SIG-M5 (cell line): ENCODE results near the gene VSIR.

Experiments used
- DNase-seq: peaks from one replicate; lab custom pipeline; 2025; lab: John Stamatoyannopoulos, UW

Gene VSIR

DNA sequence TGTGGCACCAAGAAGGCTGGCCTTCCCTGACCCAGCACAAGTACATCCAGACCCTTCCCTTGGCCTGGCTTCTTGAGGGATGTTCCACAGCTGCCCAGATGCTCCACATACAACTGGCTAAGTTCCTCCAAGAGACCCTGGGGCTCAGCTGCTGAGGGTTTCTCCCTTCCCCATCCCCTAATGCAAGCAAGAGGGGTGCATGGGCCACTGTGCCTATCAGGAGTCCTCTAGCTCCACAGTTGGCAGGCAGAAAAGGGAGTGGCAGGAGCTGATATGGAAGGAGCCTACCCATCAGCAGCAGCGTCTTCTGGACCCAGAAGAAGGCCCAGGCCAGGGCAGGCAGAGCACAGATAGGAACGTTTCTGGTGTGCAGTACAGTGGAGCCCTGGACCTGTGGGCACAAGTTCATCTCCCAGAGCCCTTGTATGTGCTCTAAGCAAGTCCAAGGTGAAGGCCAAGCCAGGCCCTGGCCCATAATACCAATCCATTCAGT is 26.2 kb downstream of the VSIR start:
- no peak for DNase-seq

DNA sequence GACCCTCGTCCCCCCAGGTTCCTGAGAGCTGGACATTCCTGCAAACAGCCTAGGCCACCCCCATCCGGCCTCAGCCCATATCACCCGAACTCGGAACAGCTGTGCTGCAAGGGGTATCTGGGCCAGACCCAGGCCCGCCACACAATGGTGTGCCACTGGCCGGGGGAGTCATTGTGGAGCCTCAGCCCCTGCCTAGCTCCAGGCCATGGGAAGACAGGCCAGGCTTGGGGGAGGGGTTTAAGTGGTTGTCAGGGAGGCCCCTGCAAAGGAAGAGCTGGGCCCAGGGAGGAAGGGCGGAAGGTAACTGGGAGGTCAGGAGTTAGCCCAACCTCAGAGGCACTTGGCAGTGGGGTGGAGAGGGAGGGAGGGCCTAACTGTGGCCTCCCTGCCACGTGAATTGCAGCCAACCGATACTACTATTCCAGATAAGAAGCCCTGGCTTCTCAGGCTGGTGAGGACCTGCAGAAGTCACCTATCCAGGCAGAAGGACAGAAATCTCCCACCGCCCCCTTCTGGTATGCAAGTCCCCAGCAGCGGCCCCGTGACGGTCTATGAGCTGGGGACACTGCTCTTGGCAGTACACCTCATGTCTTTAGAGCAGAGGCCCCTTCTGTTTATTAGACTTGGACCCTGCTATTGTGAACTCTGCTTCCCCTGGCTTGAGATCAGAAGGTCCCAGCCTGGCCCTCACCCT is 26.8 kb downstream of the VSIR start:
- DNase-seq: peak; percentile 13

DNA sequence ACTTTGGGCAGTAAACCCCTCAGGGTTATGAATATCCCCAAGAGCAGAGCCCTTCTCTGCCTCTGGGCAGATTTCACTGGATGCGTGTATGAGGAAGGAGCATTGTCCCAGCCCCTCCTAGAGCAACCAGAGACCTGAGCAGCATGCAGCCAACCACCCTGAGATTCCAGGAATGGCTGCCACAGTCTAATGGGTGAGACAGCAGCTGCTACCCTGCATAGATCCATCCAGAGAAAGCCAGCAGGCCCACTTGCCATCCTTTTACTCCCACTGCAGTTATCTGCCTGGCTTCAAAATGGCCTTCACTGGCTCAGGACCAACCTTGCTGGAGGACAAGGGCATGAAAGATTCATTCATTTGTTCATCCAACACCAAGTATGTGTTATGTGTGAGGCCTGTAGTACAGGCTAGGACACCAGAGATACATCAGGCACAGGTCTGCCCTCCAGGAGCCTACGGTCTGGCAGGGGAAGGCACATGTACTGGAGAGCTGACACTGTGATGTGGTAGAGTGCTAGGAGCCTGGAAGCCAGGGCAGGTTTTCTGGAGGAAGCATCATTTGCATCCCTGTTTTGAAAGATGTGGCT is 27.6 kb downstream of the VSIR start:
- DNase-seq: no peak

DNA sequence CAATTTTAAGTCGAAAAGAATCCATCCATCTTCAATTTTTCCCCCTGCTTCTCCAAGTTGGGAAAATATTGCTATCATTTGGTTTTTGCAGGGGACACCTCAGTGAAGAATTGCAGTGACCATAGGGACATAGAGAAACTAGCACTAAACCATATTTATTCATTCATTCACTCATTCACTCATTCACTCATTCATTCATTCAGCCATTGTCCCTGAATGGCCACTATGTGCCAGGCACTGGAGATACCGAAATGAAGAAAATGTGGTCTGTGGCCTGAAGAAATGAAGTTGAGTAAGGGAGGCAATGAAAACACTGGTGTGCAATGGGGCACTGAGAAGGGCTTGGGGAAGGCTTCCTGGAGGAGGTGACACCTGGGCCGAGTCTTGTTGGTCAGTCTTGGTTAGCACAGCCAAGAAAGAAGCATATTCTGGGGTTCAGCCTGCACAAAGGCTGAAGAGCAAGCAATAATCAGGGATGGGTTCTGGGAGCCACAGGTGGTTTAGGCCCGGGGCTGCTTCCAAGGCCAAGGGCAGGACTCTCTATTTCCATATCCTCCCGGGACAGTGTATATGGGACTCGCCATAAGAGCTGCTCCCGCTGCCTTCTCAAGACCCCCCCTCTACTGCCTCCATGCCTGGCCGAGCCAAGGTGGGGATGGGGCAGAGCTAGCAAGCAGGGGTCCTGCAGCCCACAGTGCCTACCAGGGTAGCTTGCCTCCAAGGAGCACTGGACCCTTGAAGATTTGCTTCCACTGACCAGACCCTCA is 28.2 kb downstream of the VSIR start:
- no peak for DNase-seq

DNA sequence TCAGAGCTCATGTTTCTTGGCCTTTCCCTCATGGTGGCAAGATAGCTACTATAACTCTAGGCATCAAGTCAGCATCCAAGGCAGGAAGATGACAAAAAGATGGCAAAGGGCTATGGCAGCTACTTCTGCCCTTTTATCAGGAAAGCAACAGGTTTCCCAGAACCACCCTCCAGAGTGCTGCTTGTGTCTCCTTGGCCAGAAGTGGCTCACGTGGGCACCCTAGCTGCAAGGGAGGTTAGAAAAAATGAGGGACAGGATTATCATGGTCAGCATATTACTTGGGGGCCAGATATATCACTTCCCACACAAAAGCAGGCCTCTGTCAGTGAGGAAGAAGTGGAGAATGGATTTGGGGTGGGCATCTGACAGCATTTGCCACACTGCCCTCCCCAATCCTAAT is 29.5 kb downstream of the VSIR start:
- DNase-seq: no peak

DNA sequence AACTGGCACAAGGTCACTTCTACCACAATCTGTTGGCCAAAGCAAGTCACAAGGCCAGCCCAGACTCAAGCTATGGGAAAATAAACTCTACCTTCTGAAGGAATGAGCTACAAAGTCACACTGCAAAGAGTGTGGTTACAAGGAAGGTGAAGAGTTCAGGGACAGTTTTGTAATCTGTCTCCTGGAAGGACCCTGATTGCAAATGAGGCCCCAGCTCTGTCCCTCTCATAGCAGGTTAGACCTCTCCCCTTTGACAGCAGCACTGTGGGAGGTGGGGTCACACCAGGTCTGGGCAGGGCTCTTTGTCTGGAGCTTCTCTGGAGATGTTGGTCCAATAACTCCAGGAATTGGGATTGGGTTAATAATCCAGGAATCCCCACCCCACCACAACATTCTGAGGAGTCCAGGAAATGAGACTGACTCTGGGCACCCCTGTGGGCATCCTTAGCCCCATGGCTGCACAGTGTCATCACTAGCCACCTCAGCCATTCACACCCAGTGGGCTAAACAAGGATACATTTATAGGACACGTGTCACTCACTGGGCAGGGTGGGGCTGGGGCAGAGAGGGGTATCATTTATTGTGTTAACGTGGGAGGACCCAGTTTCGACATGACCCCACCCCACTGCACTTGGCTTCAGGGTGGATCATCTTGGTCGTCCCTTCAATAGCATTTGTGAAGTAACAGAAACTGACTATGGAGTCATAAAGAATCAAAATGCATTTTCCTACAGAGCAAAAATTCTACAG is 30.1 kb downstream of the VSIR start:
- no peak for DNase-seq

DNA sequence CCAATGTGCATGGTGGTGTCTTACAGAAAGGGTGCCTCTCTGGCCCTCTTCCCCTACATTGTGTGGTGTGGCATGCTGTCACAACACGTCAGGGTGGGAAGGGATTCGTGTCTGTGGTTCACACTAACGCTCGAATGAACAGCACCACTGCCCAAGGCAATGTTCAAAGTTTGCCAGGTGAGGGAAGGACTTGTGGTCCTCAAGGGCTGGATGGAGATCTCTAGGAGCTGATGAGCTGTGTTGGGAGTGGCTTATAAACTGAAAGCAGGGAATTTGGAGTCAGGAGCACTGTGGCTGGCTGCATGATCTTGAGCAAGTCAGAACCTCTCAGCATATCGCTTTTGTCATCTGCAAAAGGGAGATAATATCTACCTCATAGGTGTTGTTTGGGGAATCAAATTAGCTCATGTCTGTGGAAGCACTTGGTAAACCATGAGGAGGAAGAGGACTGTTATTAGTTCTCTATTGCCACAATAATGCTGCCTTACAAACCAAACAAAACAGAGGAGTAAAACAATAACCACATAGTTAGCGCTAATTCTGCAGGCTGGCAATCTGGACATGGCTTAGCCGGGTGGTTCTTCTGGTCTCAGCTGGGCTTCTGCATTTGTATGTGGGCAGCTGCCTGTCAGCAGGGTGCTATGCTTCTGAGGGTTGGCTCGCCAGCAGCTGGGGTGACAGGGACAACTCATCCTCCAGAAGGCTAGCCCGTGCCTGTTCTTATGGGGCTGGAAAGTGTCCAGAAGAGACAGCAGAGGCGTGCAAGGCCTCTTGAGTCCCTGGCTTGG is 30.8 kb downstream of the VSIR start:
- no peak for DNase-seq

DNA sequence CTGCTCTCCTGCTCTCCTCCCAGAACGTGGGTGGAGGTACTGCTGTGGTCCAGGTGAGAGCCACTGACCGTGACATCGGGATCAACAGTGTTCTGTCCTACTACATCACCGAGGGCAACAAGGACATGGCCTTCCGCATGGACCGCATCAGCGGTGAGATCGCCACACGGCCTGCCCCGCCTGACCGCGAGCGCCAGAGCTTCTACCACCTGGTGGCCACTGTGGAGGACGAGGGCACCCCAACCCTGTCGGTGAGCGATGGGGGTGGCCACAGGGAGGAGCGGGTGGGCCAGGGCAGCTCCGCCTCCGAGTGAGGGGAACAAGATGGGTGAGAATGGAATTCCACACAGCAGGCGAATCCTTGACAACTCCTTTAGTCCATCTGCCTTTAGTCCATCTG is 31.6 kb downstream of the VSIR start:
- DNase-seq: no peak

DNA sequence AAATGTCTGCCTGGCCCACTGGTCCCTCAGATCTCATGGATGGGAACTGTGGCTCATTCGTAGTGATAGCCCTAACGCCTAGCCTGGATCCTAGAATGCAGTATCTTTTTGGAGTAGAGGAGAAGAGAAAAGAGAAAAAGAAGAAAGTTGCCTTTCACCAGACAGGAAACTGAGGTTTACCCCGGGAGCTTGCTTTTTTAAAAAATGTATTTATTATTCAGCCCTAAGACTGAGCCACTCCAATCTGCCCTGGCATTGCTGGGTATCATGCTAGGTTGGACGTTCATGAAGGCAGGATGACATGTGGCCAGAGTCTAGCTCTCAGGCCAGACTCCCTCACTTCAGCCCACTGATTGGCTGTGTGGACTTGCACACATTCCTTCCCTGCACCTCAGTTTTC is 32.3 kb downstream of the VSIR start:
- DNase-seq: no peak

DNA sequence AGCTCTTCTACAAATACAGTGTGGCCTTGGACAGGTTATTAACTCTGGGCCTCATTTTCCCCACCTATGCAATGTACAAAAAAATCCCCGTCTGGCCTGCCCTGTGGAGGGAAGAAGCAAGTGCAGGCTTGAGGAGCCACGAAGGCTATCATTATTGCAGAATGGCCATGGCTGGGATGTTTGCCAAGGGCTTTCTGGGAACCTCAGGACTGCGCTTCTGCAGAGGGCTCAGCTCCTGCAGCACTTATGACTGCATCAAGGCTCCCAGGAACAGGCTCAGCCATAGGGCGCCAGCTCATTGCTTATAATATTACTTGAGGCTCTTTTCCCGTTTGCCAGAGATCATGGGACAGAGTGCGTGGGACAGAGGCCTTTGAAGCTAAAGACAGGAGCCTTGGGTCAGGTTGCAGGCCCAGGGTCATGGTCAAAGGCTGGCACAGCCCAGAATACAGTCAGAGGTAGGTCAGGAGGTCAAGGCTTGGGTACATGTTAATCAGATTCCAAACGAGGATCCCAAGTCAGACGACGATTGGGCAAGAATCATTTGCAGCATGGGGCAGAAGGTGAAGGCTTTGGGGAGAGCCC is 33.2 kb downstream of the VSIR start:
- no peak for DNase-seq

DNA sequence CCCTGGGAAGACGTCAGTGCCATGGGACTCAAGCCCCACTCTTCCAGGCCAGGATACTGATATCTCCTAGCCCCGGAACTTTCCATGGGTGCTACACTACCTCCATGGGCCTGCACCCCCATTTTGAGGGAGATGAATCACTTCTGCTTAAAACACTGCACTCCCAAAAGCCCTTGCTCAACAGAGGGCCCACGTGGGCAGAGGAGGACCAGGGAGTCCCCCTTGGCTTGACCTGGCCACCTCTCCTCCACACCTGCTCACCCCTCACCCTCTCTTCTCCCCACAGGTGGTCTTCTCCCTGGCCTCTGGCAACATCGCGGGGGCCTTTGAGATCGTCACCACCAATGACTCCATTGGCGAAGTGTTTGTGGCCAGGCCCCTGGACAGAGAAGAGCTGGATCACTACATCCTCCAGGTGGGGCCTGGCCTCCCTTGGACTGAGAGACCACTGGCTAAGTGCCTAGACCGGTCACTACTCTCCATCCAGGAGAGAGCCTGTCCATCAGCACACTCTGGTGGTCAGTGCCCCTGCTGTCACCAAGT is 33.9 kb downstream of the VSIR start:
- DNase-seq: no peak

DNA sequence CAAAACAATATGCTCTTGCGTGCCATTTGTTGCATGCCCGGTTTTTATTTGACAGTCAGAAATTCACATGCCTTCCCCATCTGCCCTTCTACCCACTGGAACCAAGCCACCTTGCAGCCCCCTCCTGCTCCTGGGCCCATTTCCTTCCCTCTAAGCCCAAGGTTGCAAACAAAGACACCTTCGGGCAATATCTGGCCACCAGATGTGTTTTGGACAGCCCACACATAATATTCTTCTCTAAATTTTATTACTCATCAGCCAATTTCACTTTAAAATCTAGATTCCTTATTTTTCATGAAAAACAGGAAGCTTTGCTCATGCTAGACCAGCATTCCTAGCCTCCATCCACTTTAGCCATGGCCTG is 35.5 kb downstream of the VSIR start:
- no peak for DNase-seq

DNA sequence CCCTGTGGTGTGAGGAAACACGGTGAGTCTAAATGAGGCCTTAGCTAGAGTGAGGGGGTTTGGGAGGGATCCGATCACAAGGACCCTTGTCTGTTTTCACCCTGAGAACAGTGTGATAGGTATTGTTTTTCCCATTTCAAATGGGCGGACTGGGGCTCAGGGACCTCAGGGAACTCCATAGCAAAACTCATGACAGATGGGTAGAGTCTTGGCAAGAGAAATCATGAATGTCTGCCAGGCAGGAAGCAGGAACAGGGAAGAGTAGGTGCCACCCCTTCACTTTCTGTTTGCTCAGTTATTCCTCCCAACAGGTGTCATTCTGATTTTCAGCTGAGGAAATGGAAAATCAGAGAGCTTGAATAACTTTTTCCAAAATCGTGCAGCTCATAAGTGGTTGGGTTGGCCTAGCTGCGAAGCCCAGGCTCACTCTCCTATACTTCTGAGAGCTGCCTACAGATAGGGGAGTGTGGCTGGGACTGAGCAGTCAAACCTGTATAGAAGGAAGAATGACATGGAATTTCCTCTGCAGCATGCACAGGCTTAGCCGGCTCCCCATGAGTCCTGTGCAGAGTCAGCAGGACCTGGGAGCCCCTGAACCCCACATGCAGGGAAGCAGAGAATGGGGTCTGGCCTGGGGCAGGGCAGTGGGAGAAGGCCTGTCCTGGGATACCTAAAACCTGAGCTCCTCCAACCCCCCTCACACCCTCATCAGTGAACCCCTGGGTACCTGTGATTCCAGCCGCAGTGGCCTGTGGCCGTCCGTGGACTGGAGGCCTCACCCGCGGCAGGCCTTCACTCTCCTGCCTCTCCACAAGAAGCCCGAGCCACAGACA is 36.1 kb downstream of the VSIR start:
- no peak for DNase-seq

DNA sequence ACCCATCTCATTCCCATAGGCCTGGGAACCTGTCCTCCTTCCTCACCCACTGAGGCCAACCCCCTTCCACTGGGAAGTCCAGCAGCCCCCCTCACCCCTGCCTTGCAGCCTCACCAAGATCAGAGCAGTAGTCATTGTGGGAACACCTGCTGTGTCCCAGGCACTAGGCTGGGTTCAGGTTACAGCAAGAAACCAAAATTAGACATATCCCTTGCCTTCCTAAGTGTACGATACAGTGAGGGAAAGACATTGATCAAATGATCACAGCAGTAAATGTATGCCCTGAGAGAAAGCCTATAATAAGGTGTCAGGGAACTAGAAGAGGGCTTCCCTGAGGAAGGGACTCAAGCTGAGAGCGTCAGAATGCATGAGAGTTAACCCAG is 36.8 kb downstream of the VSIR start:
- no peak for DNase-seq

DNA sequence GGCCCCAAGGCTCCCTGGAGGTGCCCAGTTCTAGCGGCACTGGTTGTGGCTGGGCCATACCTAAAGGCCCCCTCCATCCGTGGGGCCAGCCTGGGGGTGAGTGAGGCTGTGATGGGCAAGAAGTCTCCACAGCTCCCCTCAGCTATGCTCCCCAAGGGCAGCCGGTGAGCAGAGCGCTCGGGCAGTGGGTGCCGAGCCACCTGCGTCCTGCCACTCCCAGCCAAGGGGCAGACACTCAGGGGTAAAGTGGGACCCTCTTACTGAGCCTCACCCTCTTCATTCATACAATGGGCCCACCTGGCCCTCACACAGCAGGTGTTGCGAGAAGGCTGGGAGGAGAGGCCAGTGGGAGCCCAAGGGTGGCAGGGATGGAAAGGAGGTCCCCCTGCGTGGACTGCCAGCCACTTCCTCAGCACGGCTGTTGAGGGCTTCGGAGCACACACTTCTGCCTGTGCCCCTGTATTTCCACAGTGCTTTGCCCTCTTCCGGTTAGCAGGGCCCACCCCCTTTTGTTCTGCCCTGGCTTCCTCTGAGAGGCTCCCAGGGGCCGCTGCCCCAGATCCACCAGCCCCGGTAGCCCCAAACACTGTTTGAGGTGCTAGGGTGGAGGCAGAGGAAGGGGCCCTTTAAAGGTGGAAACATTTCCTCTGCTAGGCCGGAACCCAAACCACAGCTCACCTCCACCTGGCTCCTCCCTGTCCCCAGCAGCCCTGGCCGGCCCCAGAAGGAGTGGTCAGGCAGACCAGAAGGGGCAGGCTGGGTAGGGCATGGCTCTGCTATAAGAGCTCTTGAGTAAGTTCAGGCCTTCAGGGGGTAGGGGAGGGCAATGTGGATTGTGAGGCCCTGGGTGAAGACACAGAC is 37.4 kb downstream of the VSIR start:
- no peak for DNase-seq

DNA sequence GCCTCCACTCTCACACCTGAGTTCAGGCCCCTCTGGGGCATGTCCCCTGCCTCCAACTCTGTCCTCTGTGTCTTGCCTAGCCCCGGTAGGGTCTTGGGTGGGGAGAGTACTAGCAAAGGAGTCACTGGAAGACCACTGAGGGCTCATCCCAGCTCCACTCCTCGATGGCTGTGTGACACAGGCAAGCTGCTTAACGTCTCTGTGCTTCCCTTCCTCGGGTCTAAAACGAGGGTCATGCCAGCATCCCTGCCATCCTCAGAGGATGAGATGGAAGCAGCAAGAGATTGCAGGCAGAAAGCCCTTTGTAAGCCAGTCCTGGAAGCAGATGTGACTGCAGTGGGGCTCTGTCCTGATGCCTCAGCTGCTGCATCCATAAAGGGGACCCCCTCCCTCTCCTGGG is 38.5 kb downstream of the VSIR start:
- no peak for DNase-seq

DNA sequence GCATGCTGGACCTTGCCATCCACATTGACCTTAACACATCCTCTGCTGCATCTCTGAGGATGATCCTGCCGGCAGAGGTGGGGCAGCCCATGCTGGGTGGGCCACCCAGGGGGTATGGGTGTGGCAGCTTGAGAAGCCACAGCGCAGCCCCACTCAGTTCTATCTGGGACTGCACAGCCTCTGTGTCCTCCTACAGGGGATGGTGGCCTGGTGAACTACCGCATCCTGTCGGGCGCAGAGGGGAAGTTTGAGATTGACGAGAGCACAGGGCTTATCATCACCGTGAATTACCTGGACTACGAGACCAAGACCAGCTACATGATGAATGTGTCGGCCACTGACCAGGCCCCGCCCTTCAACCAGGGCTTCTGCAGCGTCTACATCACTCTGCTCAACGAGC is 41.5 kb downstream of the VSIR start:
- no peak for DNase-seq

DNA sequence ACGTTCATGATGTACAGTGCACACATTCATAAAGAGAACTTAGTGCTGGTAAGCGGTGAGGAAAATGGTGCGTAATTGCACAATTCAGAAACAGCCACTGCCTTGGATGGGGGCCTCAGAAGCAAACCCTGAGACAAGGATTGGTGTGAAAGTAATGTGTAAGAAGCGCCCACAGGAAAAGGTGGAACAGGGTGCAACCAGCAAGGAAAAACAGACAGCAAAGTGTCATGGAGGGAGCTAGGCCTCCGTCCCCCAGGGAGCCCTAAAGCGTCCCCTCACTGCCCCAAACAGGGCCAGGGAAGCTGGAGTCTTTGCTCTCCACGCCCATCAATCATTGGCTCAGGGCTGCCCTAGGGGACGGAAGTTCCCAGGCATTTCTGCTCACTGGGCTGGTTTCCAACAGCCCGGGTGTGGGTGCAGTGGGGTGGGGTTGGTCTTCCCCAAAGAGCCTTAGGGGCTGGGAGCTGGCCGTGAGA is 44.1 kb downstream of the VSIR start:
- peak; percentile 22 for DNase-seq
